ENCODE data around the gene MUC6.

GRCh38 chr11:1026641-1027482, 9.7 kb downstream of the MUC6 start:
- TF ChIP-seq EZH2phosphoT487 (IDR thresholded peaks at IDR 0.05; ENCODE audit: insufficient read depth, low read depth): no peak
- TF ChIP-seq EZH2 (IDR thresholded peaks at IDR 0.05; ENCODE audit: insufficient read depth, poor library complexity, severe bottlenecking): no peak

All from GM23248 (cell line).